Left ventricle myocardium inferior (tissue), 1 donor: ENCODE data around the gene SLC26A11. TPM values are rescaled to one million over a fixed set of nuclear protein-coding genes. Genes with fewer than 3 reads are reported as not detected.
A peak's percentile ranks its signal among the peaks of the same experiment; 100 is the strongest.

Experiments used
- DNase-seq: peaks from one replicate; pipeline ENCODE4 v3.0.0-alpha.2; 2020
- H3K27ac ChIP-seq: fragments of 200-600 bp; replicated peaks from 2 replicates; pipeline ENCODE4 v1.8.0; 2021
- H3K27me3 ChIP-seq: fragments of 200-600 bp; 2 replicates; pipeline ENCODE4 v1.8.0; 2021; ENCODE audit warnings: low read depth
- H3K36me3 ChIP-seq: fragments of 200-600 bp; 2 replicates; pipeline ENCODE4 v1.8.0; 2021
- H3K4me1 ChIP-seq: fragments of 200-600 bp; 2 replicates; pipeline ENCODE4 v1.8.0; 2021
- H3K4me3 ChIP-seq: fragments of 200-600 bp; 2 replicates; pipeline ENCODE4 v1.8.0; 2021; ENCODE audit warnings: mild to moderate bottlenecking, moderate library complexity
- H3K9me3 ChIP-seq: fragments of 200-600 bp; replicated peaks from 2 replicates; pipeline ENCODE4 v1.8.0; 2021
- CTCF ChIP-seq: fragments of 200-600 bp; IDR thresholded peaks from 2 replicates; pipeline ENCODE4 v1.8.0; 2021; ENCODE audit warnings: antibody characterized with exemption, mild to moderate bottlenecking, borderline replicate concordance
- intact Hi-C: fragments of 100-400 bp; cut with micrococcal nuclease; formaldehyde crosslinking; loops from one replicate; pipeline ENCODE4 v1.11.0; 2022
- total RNA-seq: library from RNA; stranded (reverse); fragmentation: NEBNext Ultra II Directional; extraction: Animal tissue kit (Norgen Biotek cat#: 25700); gene quantifications from one replicate; pipeline ENCODE4 v1.2.1, GENCODE V29; 2021
- donor health status: DM: no; HTN: yes; CAD: no; lungs with severe emphysema.

The SLC26A11 gene
- total RNA-seq, 1 donor from 2014 or later = 4.1 TPM

GRCh38 chr17:80189611-80190010 lies 30.6 kb upstream of the SLC26A11 start:
- Histone ChIP-seq H3K27ac (no peak overlapping the region), H3K36me3 (no peaks in the 10 kb centered on the region), H3K4me1 (peaks cover 36% of the 10 kb centered on the region), H3K4me3 (no peak overlapping the region), H3K9me3 (no peaks in the 10 kb centered on the region), H3K27me3 (peaks cover 25% of the 10 kb centered on the region)
- no peak for DNase-seq
- intact Hi-C loops = no loop called here
- TF ChIP-seq CTCF = no peak

- no peak for TF ChIP-seq CTCF
- intact Hi-C loops = no loop called here
- Histone ChIP-seq H3K9me3 (no peaks in the 10 kb centered on the region), H3K4me1 (peaks cover 36% of the 10 kb centered on the region), H3K36me3 (no peaks in the 10 kb centered on the region), H3K27me3 (peaks cover 34% of the 10 kb centered on the region), H3K27ac (no peak overlapping the region), H3K4me3 (no peak overlapping the region)
- no peak for DNase-seq
Measured at GRCh38 chr17:80190716-80191115, 29.5 kb upstream of the SLC26A11 start.

- Histone ChIP-seq H3K27ac (no peak overlapping the region), H3K9me3 (no peaks in the 10 kb centered on the region), H3K36me3 (no peaks in the 10 kb centered on the region), H3K27me3 (peaks cover 35% of the 10 kb centered on the region), H3K4me1 (peaks cover 36% of the 10 kb centered on the region), H3K4me3 (no peak overlapping the region)
- TF ChIP-seq CTCF = no peak
- no peak for DNase-seq
- intact Hi-C loops = no loop called here
Measured at GRCh38 chr17:80191192-80191591, 29.0 kb upstream of the SLC26A11 start.

GRCh38 chr17:80191865-80192661 lies 28.2 kb upstream of the SLC26A11 start:
- H3K4me1 ChIP-seq = peaks cover 36% of the 10 kb centered on the region
- TF ChIP-seq CTCF = no peak
- no peak for DNase-seq
- H3K27me3 ChIP-seq = peaks cover 35% of the 10 kb centered on the region
- no peaks in the 10 kb centered on the region for H3K36me3 ChIP-seq
- intact Hi-C loops = no loop called here
- peak overlapping the region; percentile 34 for H3K4me3 ChIP-seq
- no peaks in the 10 kb centered on the region for H3K9me3 ChIP-seq
- peak overlapping the region; percentile 58 for H3K27ac ChIP-seq

GRCh38 chr17:80195141-80195540 lies 25.1 kb upstream of the SLC26A11 start:
- no peak overlapping the region for H3K27ac ChIP-seq
- TF ChIP-seq CTCF = no peak
- intact Hi-C loops = no loop called here
- H3K4me3 ChIP-seq = no peak overlapping the region
- H3K36me3 ChIP-seq = no peaks in the 10 kb centered on the region
- H3K27me3 ChIP-seq = peaks cover 24% of the 10 kb centered on the region
- peaks cover 19% of the 10 kb centered on the region for H3K4me1 ChIP-seq
- no peaks in the 10 kb centered on the region for H3K9me3 ChIP-seq
- DNase-seq = no peak
